Urothelium cell line (cell line): ENCODE data around the gene NXPH4.
A peak's percentile ranks its signal among the peaks of the same experiment; 100 is the strongest.

ENCODE experiments used
- DNase-seq: peaks from one replicate; pipeline ENCODE4 v3.0.0; 2011; ENCODE audit warnings: low spot score, mixed read lengths
- FAIRE-seq: peaks from 2 replicates; lab custom pipeline; 2011; peaks lifted over from hg19 to GRCh38; lab: Jason Lieb, UNC

NXPH4 gene

DNA sequence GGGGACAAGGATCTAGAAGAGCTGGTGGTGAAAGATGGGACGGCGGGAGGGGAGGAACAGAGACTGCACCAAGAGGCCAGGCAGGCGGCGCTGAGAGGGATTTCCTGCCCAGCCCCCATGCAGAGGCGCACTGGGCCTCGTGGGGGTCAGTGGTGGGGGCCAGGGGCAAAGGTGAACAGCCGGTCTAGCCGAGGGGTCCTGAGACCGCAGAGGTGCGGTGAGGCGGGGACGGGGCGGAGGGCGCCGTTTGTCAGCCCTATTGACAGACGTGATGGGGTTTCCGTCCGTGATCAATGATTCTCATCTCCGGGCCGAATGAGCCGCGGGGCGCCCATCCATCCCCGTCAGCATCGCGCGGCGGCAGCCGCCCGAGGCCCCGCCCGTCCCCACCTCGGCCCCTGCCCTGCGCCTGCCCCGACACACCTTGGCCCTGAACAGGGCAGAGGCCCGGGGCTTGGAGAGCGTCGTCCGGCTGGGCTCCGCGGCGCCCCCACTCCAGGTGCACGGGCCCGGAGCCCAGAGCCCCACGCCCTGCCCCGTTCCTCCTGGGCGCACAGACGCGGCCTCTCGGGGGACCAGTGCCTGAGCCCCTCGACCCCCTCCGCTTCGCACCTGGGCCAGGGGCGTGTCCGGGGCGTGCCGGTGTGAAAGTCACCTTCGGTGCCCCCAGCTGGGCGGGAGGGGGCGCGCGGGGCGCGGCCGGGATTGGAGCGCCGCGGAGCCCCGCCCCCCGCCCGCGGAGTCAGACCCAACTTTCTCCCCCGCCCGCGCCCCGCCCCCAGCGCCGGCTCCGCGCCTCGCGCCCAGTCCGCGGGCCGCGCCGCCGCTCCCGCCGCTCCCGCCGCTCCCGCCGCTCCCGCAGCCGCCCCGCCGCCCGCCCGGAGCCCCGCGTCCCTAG is at the start of gene NXPH4:
Gene NXPH4, plus strand, starts transcription at position 781 of the 898 bp plus-strand sequence. CDS start 176 bp downstream, outside the sequence.
- FAIRE-seq (no peak), DNase-seq (peak; percentile 86)

DNA sequence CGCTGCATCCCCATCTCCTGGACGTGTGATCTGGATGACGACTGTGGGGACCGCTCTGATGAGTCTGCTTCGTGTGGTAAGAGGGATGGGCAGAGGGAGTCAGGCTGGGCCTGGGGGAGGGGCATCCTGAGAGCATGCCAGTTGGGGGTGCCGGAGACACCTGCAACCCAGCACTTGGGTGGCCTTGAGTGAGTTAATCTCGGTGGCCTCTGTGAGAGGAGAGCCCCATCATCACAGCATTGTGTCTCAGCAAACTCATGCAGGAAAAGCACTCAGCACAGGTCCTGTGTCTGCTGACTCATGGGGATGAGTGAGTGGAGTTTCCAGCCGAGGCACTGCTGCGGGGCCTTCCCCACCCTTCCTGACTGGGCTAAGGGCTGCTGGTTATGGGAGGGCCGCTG is 49.6 kb upstream of the NXPH4 start:
- FAIRE-seq = no peak
- DNase-seq = peak; percentile 46

DNA sequence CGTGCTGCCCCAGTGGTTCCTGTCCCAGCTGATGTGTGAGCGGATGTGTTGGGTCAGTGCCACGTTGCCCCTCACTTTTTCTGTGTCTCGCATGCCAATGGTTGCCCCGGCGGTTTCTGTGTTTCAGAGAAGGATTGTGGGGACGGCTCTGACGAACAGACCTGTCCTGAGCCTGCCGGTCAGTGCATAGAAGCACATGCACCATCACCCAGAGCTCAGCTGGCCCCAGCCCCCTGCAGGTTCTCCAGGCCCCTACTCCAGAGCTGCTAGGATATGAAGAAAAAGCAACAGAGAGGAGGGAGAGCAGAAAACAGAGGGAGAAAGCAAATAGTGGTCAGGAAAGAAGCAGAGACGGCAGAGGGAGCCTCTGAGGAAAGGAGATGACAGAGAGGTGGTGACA is 48.5 kb upstream of the NXPH4 start:
- no peak for FAIRE-seq

DNA sequence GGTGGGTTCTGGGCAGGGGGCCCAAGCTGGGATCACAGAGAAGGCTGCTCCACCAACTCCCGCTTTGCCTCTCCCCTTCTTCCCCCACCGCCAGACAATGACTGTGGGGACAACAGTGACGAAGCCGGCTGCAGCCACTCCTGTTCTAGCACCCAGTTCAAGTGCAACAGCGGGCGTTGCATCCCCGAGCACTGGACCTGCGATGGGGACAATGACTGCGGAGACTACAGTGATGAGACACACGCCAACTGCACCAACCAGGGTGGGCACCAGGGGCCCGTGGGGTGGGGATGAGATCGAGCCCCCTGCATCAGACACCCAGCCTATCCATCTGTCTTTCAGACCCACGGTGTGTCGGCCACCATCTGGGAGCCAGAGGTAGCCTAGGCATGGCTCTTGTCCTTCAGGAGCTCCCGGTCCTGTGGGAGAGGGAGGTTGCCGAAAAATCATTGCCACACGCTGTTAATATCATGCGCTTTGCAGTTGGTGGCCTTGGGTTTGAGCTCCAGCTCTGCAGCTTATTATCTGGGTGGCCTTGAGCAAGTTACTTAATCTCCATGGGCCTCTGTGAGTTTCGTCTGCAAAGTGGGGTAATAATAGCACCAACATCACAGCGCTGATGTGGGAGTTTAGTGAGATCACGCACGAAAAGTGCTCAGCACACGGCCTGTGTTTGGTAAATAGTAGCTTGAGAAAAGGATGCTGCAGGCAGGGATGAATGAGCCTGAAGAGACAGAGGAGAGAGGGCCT is 47.4 kb upstream of the NXPH4 start:
- DNase-seq (no peak), FAIRE-seq (no peak)

More for the DNA sequence above, 48.5 kb upstream of the NXPH4 start:
- DNase-seq = no peak

DNA sequence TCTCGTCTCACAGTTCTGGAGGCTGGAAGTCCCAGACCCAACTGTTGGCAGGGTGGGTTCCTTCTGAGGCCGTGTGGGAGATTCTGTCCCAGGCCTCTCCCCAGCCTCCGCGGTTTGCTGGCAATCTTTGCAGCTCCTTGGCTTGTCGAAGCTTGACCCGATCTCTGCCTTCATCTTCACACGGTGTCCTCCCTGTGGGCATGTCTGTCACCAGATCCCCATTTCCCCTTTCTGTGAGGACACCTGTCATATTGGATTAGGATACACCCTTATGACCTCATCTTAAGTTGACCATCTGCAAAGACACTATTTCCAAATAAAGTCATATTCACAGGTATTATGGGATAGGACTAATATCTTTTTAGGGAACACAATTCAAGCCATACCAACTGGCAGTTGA is 46.6 kb upstream of the NXPH4 start:
- FAIRE-seq (no peak), DNase-seq (no peak)

DNA sequence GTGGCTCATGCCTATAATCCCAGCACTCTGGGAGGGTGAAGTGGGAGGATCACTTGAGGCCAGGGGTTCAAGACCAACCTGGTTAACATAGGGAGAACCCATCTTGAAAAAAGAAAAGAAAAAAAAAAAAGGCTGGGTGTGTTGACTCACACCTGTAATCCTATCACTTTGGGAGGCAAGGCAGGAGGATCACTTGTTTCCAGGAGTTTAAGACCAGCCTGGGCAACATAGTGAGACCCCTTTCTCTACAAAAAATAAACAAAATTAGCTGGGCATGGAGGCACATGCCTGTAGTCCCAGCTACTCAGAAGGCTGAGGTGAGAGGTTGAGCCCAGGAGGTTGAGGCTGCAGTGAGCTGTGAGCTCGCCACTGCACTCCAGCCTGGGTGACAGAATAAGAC is 46.2 kb upstream of the NXPH4 start:
- DNase-seq (no peak), FAIRE-seq (no peak)

DNA sequence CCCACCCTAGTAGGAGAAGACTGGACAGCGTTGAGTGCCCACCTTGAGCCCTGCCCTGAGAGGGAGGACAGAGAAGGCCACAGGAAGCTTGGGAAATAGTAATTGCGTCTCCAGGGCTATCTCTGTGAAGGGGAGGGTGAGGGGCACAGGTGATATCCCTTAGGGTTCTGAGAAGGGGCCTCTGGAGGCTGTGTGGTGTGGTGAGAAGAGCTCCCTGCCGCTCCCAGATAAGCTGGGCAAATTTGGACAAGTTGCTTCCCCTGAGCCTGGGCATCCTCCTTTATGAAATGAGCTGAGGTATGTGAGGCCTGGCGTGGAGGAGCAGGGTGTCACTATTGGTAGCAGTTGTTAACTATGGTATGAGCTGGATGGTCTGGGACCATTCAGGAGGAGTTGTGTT is 45.7 kb upstream of the NXPH4 start:
- DNase-seq (no peak), FAIRE-seq (no peak)

DNA sequence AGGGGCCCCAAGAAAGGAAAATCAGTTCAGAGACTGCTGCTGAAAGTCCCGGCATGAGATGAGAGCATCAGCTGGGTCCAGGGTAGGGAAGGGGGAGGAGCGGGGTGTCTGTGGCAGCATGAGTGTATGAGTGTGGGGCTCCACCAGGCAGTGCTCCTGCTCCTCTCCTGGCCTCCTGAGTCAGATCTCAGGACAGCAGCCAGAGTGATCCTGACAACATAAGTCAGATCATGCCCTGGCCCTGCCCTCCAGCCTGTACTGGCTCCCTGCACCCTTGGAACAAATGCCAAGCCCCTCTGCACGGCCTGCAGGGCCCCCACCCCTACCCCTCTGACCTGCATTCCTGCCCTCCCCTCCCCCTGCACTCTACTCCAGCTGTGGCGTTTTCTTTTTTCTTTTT is 44.9 kb upstream of the NXPH4 start:
- no peak for FAIRE-seq
- DNase-seq = no peak

DNA sequence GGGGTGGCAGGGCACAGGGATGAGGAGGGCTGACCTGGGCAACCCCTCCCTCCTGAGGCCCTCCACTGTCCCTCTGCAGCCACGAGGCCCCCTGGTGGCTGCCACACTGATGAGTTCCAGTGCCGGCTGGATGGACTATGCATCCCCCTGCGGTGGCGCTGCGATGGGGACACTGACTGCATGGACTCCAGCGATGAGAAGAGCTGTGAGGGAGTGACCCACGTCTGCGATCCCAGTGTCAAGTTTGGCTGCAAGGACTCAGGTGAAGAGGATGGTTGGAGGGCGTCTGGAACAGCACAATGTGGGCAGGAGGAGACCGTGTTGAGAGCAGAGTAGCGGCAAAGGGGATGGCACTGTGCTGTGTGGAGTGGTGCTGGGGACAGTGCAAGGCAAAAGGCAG is 43.5 kb upstream of the NXPH4 start:
- DNase-seq = peak; percentile 30
- no peak for FAIRE-seq

DNA sequence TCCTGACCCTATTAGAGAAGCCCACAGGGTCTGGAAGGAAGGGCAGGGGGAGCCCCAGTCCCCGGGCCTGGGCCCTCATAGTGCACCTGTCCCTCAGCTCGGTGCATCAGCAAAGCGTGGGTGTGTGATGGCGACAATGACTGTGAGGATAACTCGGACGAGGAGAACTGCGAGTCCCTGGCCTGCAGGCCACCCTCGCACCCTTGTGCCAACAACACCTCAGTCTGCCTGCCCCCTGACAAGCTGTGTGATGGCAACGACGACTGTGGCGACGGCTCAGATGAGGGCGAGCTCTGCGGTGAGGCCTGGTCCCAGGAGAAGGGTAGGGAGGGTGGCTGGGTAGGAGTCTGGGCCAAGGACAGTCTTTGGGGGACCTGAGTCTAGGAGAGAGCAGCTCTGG is 42.9 kb upstream of the NXPH4 start:
- FAIRE-seq = no peak
- DNase-seq = no peak

DNA sequence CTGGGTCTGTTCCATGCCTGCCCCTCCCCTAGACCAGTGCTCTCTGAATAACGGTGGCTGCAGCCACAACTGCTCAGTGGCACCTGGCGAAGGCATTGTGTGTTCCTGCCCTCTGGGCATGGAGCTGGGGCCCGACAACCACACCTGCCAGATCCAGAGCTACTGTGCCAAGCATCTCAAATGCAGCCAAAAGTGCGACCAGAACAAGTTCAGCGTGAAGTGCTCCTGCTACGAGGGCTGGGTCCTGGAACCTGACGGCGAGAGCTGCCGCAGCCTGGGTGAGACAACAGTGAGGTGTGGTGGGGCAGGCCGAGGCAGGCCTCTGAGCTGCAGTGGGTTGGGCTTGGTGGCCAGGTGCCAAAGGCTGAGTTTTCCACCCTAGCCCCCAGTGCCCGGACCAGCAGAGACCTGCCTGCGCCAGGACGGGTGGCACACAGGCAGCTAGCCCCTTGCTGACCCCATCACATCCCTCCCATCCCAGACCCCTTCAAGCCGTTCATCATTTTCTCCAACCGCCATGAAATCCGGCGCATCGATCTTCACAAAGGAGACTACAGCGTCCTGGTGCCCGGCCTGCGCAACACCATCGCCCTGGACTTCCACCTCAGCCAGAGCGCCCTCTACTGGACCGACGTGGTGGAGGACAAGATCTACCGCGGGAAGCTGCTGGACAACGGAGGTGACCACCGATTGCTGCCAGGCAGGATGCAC is 41.0 kb upstream of the NXPH4 start:
- peak; percentile 68 for DNase-seq
- FAIRE-seq = no peak

DNA sequence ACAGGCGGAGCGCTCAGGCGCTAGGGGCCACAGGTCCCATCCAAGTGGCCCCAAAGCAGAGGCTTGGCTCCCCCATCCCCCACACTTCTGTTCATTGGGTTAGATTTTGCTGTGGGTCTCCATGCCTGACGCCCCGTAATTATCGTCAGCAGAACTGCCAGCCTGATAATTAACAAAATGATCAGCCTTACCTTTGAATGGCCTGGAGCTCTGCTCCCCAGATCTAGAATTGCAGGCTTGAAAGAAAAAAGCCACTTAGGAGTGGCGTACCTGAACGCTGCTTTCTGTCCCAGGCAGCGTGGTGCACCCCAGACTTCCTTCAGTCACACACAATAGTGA is 40.5 kb upstream of the NXPH4 start:
- FAIRE-seq (no peak), DNase-seq (no peak)

DNA sequence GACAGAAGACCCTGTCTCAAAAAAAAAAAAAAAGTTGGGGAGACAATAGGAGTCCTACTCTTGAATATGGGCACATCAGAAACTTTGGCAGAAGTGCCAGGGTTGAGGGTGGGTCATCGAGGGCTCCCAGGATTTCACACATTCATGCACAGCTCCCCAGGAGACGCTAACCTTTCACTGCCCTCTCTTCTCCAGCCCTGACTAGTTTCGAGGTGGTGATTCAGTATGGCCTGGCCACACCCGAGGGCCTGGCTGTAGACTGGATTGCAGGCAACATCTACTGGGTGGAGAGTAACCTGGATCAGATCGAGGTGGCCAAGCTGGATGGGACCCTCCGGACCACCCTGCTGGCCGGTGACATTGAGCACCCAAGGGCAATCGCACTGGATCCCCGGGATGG is 39.7 kb upstream of the NXPH4 start:
- no peak for FAIRE-seq
- no peak for DNase-seq

DNA sequence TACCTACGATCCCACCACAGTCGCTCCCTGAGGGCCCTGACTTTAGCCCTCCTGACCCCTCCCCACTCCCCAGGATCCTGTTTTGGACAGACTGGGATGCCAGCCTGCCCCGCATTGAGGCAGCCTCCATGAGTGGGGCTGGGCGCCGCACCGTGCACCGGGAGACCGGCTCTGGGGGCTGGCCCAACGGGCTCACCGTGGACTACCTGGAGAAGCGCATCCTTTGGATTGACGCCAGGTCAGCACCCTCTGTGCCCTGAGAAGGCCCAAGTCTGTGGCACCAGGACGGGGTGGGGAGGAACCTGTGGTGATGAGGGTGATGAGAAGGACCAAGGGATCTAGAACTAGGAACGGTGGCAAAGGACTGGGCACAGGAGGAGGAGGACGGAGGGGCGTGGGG is 39.2 kb upstream of the NXPH4 start:
- FAIRE-seq (no peak), DNase-seq (no peak)

DNA sequence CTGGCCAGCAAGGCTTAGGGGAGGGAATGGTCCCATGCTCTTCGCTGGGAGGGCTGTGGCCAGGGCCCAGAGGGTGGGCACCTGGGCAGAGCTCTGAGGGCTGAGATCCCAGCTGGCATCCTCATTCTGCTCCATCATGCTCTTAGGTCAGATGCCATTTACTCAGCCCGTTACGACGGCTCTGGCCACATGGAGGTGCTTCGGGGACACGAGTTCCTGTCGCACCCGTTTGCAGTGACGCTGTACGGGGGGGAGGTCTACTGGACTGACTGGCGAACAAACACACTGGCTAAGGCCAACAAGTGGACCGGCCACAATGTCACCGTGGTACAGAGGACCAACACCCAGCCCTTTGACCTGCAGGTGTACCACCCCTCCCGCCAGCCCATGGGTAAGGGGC is 38.4 kb upstream of the NXPH4 start:
- no peak for DNase-seq
- no peak for FAIRE-seq

DNA sequence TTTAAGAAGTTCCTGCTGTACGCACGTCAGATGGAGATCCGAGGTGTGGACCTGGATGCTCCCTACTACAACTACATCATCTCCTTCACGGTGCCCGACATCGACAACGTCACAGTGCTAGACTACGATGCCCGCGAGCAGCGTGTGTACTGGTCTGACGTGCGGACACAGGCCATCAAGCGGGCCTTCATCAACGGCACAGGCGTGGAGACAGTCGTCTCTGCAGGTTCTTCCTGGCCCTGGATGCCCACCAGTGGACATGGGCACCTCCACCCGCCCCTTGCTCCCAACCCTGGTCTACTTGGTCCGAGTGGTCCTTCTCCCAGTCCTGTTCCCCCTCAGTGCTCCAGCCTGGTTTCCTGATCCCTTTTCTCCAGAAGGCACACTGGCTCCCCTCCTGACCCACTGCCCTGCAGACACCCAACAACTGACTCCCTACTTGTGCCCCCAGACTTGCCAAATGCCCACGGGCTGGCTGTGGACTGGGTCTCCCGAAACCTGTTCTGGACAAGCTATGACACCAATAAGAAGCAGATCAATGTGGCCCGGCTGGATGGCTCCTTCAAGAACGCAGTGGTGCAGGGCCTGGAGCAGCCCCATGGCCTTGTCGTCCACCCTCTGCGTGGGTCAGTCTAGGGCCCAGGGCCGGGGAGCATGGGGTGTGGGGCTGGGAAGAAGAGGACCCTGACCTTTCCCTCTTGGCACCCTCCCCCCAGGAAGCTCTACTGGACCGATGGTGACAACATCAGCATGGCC is 37.1 kb upstream of the NXPH4 start:
- DNase-seq (no peak), FAIRE-seq (no peak)

DNA sequence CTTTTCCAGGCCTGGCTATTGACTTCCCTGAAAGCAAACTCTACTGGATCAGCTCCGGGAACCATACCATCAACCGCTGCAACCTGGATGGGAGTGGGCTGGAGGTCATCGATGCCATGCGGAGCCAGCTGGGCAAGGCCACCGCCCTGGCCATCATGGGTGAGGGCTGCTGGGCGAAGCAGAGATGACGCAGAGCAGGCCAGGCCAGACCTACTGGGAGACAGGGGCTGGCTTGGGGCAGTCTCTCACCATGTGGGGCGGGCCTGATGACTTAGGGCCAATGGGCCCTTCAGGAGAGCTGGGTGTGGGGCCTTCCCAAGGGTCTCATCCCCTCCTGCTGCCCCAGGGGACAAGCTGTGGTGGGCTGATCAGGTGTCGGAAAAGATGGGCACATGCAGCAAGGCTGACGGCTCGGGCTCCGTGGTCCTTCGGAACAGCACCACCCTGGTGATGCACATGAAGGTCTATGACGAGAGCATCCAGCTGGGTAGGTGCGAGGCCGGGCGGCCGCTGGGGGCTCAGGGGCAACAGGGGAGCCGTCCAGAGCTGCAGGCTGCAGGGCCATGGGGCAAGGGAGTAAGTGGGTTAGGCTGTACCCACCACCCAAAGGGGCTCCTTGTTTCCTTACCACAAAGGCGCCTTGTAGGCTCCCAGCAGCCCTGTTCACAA is 36.1 kb upstream of the NXPH4 start:
- DNase-seq (no peak), FAIRE-seq (no peak)

DNA sequence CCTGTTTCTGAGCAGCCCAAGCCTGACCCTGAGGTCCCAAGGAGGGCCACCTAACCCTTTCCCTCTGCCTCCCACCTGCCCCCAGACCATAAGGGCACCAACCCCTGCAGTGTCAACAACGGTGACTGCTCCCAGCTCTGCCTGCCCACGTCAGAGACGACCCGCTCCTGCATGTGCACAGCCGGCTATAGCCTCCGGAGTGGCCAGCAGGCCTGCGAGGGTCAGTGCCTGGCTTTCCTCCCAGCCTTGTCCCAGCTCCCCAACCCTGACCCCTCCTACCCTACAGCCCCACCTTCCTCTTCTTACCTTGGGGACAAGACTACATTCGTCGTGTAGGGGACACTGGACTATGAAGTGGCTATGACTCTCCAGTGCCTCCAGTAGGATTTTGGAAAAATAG is 35.5 kb upstream of the NXPH4 start:
- DNase-seq (no peak), FAIRE-seq (no peak)

DNA sequence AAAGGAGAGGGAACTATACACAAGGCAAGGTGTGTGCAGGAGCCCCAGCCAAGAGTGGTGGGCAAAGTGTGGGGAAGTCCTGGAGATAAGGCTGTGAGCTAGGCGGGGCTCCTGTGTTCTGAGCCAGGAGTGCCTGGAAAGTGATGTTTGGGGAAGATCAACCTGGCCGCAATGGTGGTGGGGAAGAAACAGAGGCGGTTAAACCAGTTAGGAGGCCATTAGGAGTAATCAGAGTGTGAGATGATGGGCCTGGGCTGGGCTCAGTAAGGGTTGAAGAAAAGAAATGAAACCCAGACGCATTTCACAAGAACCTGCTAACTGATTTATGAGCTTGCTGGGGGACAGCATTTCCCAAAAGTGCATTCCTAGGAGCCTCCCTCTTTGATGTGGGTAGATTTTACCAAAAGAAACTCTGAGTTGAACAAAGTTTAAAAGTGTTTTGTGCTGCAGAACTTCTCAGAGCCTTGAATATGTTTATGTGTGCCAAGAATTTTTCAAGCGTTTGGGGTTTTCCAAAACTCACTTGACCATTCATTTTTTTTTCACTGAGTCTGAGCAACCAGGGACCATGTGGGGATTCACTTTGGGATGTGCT is 34.9 kb upstream of the NXPH4 start:
- FAIRE-seq (no peak), DNase-seq (no peak)
